SK-N-SH (cell line): ENCODE data around the gene FKRP.
"Not testable (repeated sequence)": the region's sequence is repeated elsewhere in the genome, so short reads cannot be mapped to it uniquely, and the experiment has no call there.

ENCODE experiments used
- CHD2 ChIP-seq: fragments of 150-350 bp; IDR thresholded peaks from 2 replicates; pipeline ENCODE4 v1.6.1; 2018; ENCODE audit warnings: low read length; ENCODE audit not compliant: partially characterized antibody
- EP300 ChIP-seq, 2 experiments: IDR thresholded peaks; 2 replicates each; pipeline versions ENCODE4 v1.4.0 to v1.6.1; 2012; ENCODE audit warnings: borderline replicate concordance in 1 of 2, low read depth in 1 of 2, low read length in 1 of 2
- EZH2phosphoT487 ChIP-seq: fragments of 200-600 bp; sonication (generic); IDR thresholded peaks from 2 replicates; pipeline ENCODE4 v1.6.1; 2017; ENCODE audit warnings: low read depth, mixed run types, mild to moderate bottlenecking, antibody characterized with exemption, moderate library complexity, borderline replicate concordance
- FOSL2 ChIP-seq: IDR thresholded peaks from 2 replicates; pipeline ENCODE4 v1.4.0; 2012; ENCODE audit warnings: low read depth, mild to moderate bottlenecking, moderate library complexity, borderline replicate concordance
- FOXJ3 ChIP-seq: sonication (generic); formaldehyde crosslinking; IDR thresholded peaks from 2 replicates; pipeline ENCODE4 v1.5.1; 2020; ENCODE audit warnings: mild to moderate bottlenecking, missing genetic modification reagents
- GABPA ChIP-seq: IDR thresholded peaks from 2 replicates; pipeline ENCODE4 v1.4.0; 2012; ENCODE audit warnings: low read depth, mild to moderate bottlenecking
- NRF1 ChIP-seq: IDR thresholded peaks from 2 replicates; pipeline ENCODE4 v1.6.1; 2012; ENCODE audit warnings: low read depth, mild to moderate bottlenecking, low read length
- POLR2AphosphoS5 ChIP-seq: IDR thresholded peaks from 2 replicates; pipeline ENCODE4 v1.6.1; 2012; ENCODE audit warnings: low read depth, low read length
- SMC3 ChIP-seq: IDR thresholded peaks from 2 replicates; pipeline ENCODE4 v1.6.1; 2012; ENCODE audit warnings: low read depth, low read length, improper control_type of control experiment
- TAF1 ChIP-seq: IDR thresholded peaks from 2 replicates; pipeline ENCODE4 v1.6.1; 2012; ENCODE audit warnings: low read depth, mild to moderate bottlenecking, low read length, moderate library complexity, borderline replicate concordance
- TF ChIP-seq, protein P1 (sequence below): fragments of 200-600 bp; sonication (generic); IDR thresholded peaks from 2 replicates; pipeline ENCODE4 v1.6.1; 2017; ENCODE audit warnings: antibody characterized with exemption, mild to moderate bottlenecking, moderate library complexity
- TF ChIP-seq, protein P2 (sequence below): fragments of 150-350 bp; IDR thresholded peaks from 2 replicates; pipeline ENCODE4 v1.6.1; 2016; ENCODE audit warnings: mild to moderate bottlenecking, low read depth, low read length
- TF ChIP-seq, protein P3 (sequence below): IDR thresholded peaks from 2 replicates; pipeline ENCODE4 v1.6.1; 2012; ENCODE audit warnings: mild to moderate bottlenecking, low read depth, low read length, moderate library complexity
- TF ChIP-seq, protein P4 (sequence below): fragments of 150-350 bp; IDR thresholded peaks from 2 replicates; pipeline ENCODE4 v1.6.1; 2017; ENCODE audit warnings: antibody characterized with exemption, low read length, low read depth, borderline replicate concordance

DNA sequence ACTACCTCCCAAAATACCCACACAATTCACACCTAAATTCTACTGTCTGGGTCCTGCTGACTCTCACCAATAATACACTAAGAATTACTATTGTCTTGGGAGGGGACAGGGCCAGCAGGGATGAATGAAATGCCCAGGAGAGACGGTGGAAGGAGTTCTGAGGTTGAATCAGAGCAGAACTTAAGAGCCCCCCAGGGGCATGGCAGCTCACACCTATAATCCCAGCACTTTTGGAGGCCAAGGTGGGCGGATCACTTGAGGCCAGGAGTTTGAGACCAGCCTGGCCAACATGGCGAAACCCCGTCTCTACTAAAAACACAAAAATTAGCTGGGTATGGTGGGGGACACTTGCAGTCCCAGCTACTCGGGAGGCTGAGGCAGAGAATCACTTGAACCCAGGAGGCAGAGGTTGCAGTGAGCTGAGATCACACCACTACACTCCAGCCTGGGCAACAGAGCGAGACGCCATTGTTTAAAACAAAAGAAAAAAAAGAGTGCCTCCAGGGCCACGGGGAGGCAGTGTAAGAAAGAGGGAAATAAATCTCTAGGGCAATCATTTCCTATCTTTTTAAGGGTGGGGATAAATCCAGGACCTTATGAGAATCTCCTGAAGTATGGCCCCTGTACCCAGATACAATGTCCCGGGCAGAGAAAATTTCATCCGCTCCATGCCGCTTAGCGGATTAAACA, 32.2 kb downstream of the FKRP start:
- TF ChIP-seq NRF1; GABPA; CHD2; TAF1; POLR2AphosphoS5; EZH2phosphoT487; SMC3; FOSL2; FOXJ3 (CRISPR knock-in tag); EP300 (IDR thresholded peaks at IDR 0.05; ENCODE audit: borderline replicate concordance in 1 of 2, low read depth in 1 of 2, low read length in 1 of 2): not testable (repeated sequence)
- TF ChIP-seq, protein P1, sequence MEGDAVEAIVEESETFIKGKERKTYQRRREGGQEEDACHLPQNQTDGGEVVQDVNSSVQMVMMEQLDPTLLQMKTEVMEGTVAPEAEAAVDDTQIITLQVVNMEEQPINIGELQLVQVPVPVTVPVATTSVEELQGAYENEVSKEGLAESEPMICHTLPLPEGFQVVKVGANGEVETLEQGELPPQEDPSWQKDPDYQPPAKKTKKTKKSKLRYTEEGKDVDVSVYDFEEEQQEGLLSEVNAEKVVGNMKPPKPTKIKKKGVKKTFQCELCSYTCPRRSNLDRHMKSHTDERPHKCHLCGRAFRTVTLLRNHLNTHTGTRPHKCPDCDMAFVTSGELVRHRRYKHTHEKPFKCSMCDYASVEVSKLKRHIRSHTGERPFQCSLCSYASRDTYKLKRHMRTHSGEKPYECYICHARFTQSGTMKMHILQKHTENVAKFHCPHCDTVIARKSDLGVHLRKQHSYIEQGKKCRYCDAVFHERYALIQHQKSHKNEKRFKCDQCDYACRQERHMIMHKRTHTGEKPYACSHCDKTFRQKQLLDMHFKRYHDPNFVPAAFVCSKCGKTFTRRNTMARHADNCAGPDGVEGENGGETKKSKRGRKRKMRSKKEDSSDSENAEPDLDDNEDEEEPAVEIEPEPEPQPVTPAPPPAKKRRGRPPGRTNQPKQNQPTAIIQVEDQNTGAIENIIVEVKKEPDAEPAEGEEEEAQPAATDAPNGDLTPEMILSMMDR, result not testable (repeated sequence)
- TF ChIP-seq, protein P2, sequence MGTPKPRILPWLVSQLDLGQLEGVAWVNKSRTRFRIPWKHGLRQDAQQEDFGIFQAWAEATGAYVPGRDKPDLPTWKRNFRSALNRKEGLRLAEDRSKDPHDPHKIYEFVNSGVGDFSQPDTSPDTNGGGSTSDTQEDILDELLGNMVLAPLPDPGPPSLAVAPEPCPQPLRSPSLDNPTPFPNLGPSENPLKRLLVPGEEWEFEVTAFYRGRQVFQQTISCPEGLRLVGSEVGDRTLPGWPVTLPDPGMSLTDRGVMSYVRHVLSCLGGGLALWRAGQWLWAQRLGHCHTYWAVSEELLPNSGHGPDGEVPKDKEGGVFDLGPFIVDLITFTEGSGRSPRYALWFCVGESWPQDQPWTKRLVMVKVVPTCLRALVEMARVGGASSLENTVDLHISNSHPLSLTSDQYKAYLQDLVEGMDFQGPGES, result not testable (repeated sequence)
- TF ChIP-seq, protein P3, sequence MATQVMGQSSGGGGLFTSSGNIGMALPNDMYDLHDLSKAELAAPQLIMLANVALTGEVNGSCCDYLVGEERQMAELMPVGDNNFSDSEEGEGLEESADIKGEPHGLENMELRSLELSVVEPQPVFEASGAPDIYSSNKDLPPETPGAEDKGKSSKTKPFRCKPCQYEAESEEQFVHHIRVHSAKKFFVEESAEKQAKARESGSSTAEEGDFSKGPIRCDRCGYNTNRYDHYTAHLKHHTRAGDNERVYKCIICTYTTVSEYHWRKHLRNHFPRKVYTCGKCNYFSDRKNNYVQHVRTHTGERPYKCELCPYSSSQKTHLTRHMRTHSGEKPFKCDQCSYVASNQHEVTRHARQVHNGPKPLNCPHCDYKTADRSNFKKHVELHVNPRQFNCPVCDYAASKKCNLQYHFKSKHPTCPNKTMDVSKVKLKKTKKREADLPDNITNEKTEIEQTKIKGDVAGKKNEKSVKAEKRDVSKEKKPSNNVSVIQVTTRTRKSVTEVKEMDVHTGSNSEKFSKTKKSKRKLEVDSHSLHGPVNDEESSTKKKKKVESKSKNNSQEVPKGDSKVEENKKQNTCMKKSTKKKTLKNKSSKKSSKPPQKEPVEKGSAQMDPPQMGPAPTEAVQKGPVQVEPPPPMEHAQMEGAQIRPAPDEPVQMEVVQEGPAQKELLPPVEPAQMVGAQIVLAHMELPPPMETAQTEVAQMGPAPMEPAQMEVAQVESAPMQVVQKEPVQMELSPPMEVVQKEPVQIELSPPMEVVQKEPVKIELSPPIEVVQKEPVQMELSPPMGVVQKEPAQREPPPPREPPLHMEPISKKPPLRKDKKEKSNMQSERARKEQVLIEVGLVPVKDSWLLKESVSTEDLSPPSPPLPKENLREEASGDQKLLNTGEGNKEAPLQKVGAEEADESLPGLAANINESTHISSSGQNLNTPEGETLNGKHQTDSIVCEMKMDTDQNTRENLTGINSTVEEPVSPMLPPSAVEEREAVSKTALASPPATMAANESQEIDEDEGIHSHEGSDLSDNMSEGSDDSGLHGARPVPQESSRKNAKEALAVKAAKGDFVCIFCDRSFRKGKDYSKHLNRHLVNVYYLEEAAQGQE, result not testable (repeated sequence)
- TF ChIP-seq, protein P4, sequence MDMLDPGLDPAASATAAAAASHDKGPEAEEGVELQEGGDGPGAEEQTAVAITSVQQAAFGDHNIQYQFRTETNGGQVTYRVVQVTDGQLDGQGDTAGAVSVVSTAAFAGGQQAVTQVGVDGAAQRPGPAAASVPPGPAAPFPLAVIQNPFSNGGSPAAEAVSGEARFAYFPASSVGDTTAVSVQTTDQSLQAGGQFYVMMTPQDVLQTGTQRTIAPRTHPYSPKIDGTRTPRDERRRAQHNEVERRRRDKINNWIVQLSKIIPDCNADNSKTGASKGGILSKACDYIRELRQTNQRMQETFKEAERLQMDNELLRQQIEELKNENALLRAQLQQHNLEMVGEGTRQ, result not testable (repeated sequence)
